Endothelial cell of umbilical vein (primary cell): ENCODE data around the gene WDR93. TPM values are rescaled to one million over a fixed set of nuclear protein-coding genes. Genes with fewer than 3 reads are reported as not detected.

Source experiments
- BruUV-seq: library from RNA; stranded (reverse); fragments of 400-500 nt; replicated peaks from 2 replicates; lab custom pipeline; 2021; lab: Mats Ljungman, UMichigan
- CTCF ChIA-PET: fragments of 300-600, 350-600 bp; sonication (Branson Sonifier 250); formaldehyde crosslinking; loops from one replicate; lab custom pipeline; 2021; ENCODE audit warnings: antibody characterized with exemption, inconsistent platforms; lab: Charles Lee
- POLR2A ChIA-PET: fragments of 300-600, 350-600 bp; sonication (Branson Sonifier 250); formaldehyde crosslinking; loops from one replicate; lab custom pipeline; 2021; ENCODE audit warnings: antibody characterized with exemption, inconsistent platforms; lab: Charles Lee
- DNase-seq: peaks from one replicate; pipeline ENCODE4 v3.0.0-alpha.2; 2011; ENCODE audit warnings: low read depth, low spot score
- FAIRE-seq: peaks from 2 replicates; lab custom pipeline; 2011; peaks lifted over from hg19 to GRCh38; lab: Jason Lieb, UNC
- H2AFZ ChIP-seq: 2 replicates; pipeline ENCODE4 v1.6.0; 2012; ENCODE audit warnings: low read depth, low read length, control low read depth, inconsistent platforms
- H3K27ac ChIP-seq: 2 replicates; pipeline ENCODE4 v1.5.1; 2011; ENCODE audit warnings: low read depth, mild to moderate bottlenecking, control low read depth, low read length, moderate library complexity; ENCODE audit not compliant: insufficient read depth
- H3K27me3 ChIP-seq, 2 experiments: 2 replicates each; pipeline versions ENCODE4 v1.6.0 to v1.6.1; 2011; ENCODE audit warnings: low read length in 2 of 2, mixed read lengths in 1 of 2; ENCODE audit not compliant: control insufficient read depth in 2 of 2, insufficient read depth in 2 of 2
- H3K36me3 ChIP-seq, 2 experiments: 2 replicates in 1 of 2; 3 replicates in 1 of 2; pipeline ENCODE4 v1.5.1; 2011; ENCODE audit warnings: low read length in 2 of 2, mild to moderate bottlenecking in 1 of 2, moderate library complexity in 1 of 2; ENCODE audit not compliant: control insufficient read depth in 2 of 2, insufficient read depth in 2 of 2; ENCODE audit errors: extremely low read depth in 1 of 2
- H3K4me1 ChIP-seq: 3 replicates; pipeline ENCODE4 v1.5.1; 2011; ENCODE audit warnings: mild to moderate bottlenecking, low read length; ENCODE audit not compliant: control insufficient read depth, insufficient read depth; ENCODE audit errors: extremely low read depth
- H3K4me2 ChIP-seq: 2 replicates; pipeline ENCODE4 v1.6.1; 2011; ENCODE audit warnings: low read length, control low read depth, mixed read lengths; ENCODE audit not compliant: insufficient read depth
- H3K4me3 ChIP-seq, 3 experiments: fragments of 200-600 bp in 1 of 3; sonication (generic), shearing (Covaris generic) in 1 of 3; replicated peaks in 1 of 3; 2 replicates each; pipeline ENCODE4 v1.5.1; 2011 to 2016; ENCODE audit warnings: control low read depth in 3 of 3, low read length in 3 of 3, mild to moderate bottlenecking in 2 of 3, inconsistent platforms in 1 of 3, low read depth in 1 of 3, moderate library complexity in 1 of 3; ENCODE audit not compliant: insufficient read depth in 1 of 3
- H3K79me2 ChIP-seq: 2 replicates; pipeline ENCODE4 v1.6.0; 2012; ENCODE audit warnings: low read length, inconsistent platforms; ENCODE audit not compliant: control insufficient read depth, insufficient read depth
- H3K9ac ChIP-seq: replicated peaks from 2 replicates; pipeline ENCODE3; 2011; ENCODE audit warnings: low read length, control low read depth; ENCODE audit not compliant: insufficient read depth; ENCODE audit errors: extremely low read depth
- H3K9me1 ChIP-seq: replicated peaks from 3 replicates; pipeline ENCODE4 v1.6.0; 2011; ENCODE audit warnings: mild to moderate bottlenecking, low read length; ENCODE audit not compliant: control insufficient read depth, insufficient read depth; ENCODE audit errors: extremely low read depth
- H3K9me3 ChIP-seq: replicated peaks from 2 replicates; pipeline ENCODE4 v1.5.1; 2012; ENCODE audit warnings: low read length, inconsistent platforms; ENCODE audit not compliant: control insufficient read depth, insufficient read depth
- H4K20me1 ChIP-seq: replicated peaks from 2 replicates; pipeline ENCODE3; 2011; ENCODE audit warnings: mild to moderate bottlenecking, low read length; ENCODE audit not compliant: control insufficient read depth, insufficient read depth; ENCODE audit errors: extremely low read depth
- EZH2 ChIP-seq: IDR thresholded peaks from 2 replicates; pipeline ENCODE4 v1.6.1; 2012; ENCODE audit warnings: borderline replicate concordance, low read depth, mild to moderate bottlenecking, moderate library complexity, low read length, inconsistent platforms; ENCODE audit not compliant: severe bottlenecking
- FOS ChIP-seq: IDR thresholded peaks from 2 replicates; pipeline ENCODE4 v1.6.1; 2011; ENCODE audit warnings: mild to moderate bottlenecking, low read length, moderate library complexity, borderline replicate concordance; ENCODE audit not compliant: insufficient read depth
- GATA2 ChIP-seq: IDR thresholded peaks from 2 replicates; pipeline ENCODE4 v1.7.0; 2011; ENCODE audit warnings: low read depth, mild to moderate bottlenecking, moderate library complexity, mixed read lengths, low read length; ENCODE audit not compliant: insufficient read length, insufficient read depth
- JUN ChIP-seq: IDR thresholded peaks from 2 replicates; pipeline ENCODE4 v1.6.1; 2011; ENCODE audit warnings: borderline replicate concordance, low read depth; ENCODE audit not compliant: insufficient read length, insufficient read depth
- MAX ChIP-seq: IDR thresholded peaks from 2 replicates; pipeline ENCODE4 v1.6.1; 2011; ENCODE audit not compliant: insufficient read depth, insufficient read length
- MYC ChIP-seq: IDR thresholded peaks from one replicate; pipeline ENCODE4 v1.6.1; 2011; ENCODE audit warnings: mild to moderate bottlenecking, low read depth, low read length
- POLR2A ChIP-seq: IDR thresholded peaks from 2 replicates; pipeline ENCODE4 v1.6.1; 2012; ENCODE audit warnings: low read depth, mild to moderate bottlenecking, control low read depth, low read length
- POLR2AphosphoS5 ChIP-seq: IDR thresholded peaks from 2 replicates; pipeline ENCODE4 v1.6.1; 2012; ENCODE audit warnings: low read depth, mild to moderate bottlenecking, control low read depth, low read length, moderate library complexity; ENCODE audit not compliant: insufficient read depth
- dilution Hi-C: fragments of 300-500 bp; cut with MboI; formaldehyde crosslinking; loops from one replicate; pipeline ENCODE4 v1.15.0; 2019; ENCODE audit warnings: low sequenced_read_pairs; ENCODE audit not compliant: extremely low pct_ligation_motif_present
- intact Hi-C: fragments of 100-400 bp; cut with micrococcal nuclease; formaldehyde crosslinking; loops from one replicate; pipeline ENCODE4 v1.10.0; 2022
- polyA plus RNA-seq, 4 experiments: library from polyadenylated mRNA; depleted of rRNA in 3 of 4; stranded (reverse) in 3 of 4; unstranded in 1 of 4; fragments of >200 nt; gene quantifications; 2 replicates each; pipeline versions ENCODE4 v1.2.1 to v1.2.3, GENCODE V29; 2011 to 2012; ENCODE audit warnings: missing spikeins in 1 of 4
- total RNA-seq: library from RNA; stranded (reverse); gene quantifications from 2 replicates; pipeline ENCODE4 v1.2.3, GENCODE V29; 2021
- TF ChIP-seq, protein P1 (sequence below), 2 donors: IDR thresholded peaks; 1 replicate in 1 of 2; 2 replicates in 1 of 2; pipeline ENCODE4 v1.5.1; 2011; ENCODE audit warnings: low read length in 2 of 2, mild to moderate bottlenecking in 2 of 2, moderate library complexity in 2 of 2, control low read depth in 1 of 2, inconsistent platforms in 1 of 2, low read depth in 1 of 2; ENCODE audit not compliant: insufficient read depth in 1 of 2; ENCODE audit errors: extremely low read depth in 1 of 2

The WDR93 gene
- total and polyA plus RNA-seq, 2 donors (not counting 3 experiments of a cell fraction or from before 2014, with no cell fraction given), result 0.07 TPM; not detected in 1

DNA sequence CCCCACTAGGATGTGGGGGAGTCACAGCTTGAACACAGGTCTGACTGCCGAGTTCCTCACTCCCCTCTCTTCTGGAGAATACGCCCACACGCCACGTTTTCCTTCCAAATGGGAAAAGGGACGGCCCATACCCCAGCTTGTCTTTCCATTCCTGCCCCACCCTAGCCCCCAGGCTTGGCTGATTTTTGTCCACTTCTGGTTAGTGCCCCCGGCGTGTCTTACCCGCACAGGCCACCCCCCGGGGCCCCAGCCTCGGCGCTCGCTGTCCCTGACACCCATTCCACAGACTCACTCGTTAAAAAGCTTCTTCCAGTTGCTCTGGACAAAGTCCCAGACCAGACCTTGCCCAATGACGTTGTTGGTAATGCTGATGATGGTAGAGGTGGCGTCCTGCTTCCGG, 100.0 kb downstream of the WDR93 start:
- no peaks in the 10 kb centered on the region for H3K9me3 ChIP-seq
- no peak overlapping the region for H2AFZ ChIP-seq
- ChIA-PET CTCF (interaction anchor here (1.3 to 1.6 kb wide), 2 partner anchors 10 to 84 kb away, joined by 3 to 4 read pairs; no protein-coding TSS in a partner anchor), POLR2A (interaction anchor here (0.6 kb wide), 1 partner anchor 24 kb away, joined by 3 read pairs; the partner anchor contains the start of gene ANPEP)
- H4K20me1 ChIP-seq, result no peaks in the 10 kb centered on the region
- H3K4me1 ChIP-seq, result peaks cover 13% of the 10 kb centered on the region
- H3K27ac ChIP-seq, result no peak overlapping the region
- DNase-seq, result no peak
- H3K9ac ChIP-seq, result no peak overlapping the region
- no peak overlapping the region for H3K4me2 ChIP-seq
- intact Hi-C loops, result no loop called here
- peaks cover 2% of the 10 kb centered on the region for H3K79me2 ChIP-seq
- FAIRE-seq, result no peak
- TF ChIP-seq MAX (no peak), JUN (no peak), MYC (no peak)
- no TSS peak for BruUV-seq
- no peaks in the 10 kb centered on the region for H3K27me3 ChIP-seq
- dilution Hi-C loops, result no loop called here
- H3K4me3 ChIP-seq, result no peak overlapping the region
- no peaks in the 10 kb centered on the region for H3K9me1 ChIP-seq
- H3K36me3 ChIP-seq, result peaks cover 4 to 28% of the 10 kb centered on the region in 2 experiments

DNA sequence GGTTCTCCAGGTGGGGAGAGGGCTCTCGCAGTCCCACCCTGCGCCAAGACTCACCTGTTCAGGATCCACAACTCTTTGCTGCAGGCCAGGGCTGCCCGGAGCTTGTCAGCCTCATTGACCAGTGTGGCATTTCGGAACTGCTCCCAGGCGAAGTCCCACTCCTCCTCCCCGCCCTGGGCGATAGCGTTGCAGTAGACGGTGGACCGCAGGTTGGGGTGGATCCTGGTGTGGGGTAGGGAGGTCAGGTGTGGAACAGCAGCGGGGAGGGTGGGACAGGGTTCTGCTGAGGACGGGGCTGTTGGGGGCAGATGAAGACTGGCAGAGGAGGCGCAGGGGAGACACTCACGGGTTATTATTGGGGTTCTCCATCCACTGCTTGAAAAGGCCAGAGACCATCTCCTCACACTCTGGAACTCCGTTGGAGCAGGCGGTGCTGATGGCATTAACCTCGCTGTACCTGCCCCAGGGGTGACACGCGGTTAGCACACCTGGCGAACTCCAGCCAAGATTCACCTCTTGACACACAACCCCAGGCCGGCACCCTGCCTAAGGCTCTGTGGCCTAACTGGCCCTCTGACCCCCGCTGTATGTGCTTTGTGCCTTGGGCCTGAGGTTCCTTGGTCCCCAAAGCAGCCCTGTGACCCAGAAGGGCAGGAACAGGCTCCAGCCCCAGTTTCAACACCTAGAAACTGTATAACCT, 101.6 kb downstream of the WDR93 start:
- H3K9me1 ChIP-seq, result no peaks in the 10 kb centered on the region
- H3K27me3 ChIP-seq, result no peaks in the 10 kb centered on the region
- H3K4me3 ChIP-seq, result no peak overlapping the region
- intact Hi-C loops, result no loop called here
- no peaks in the 10 kb centered on the region for H3K9me3 ChIP-seq
- no peaks in the 10 kb centered on the region for H4K20me1 ChIP-seq
- peaks cover 19% of the 10 kb centered on the region for H3K4me1 ChIP-seq
- DNase-seq (no peak), FAIRE-seq (no peak)
- H3K27ac ChIP-seq, result no peak overlapping the region
- ChIA-PET POLR2A (no interaction called here), CTCF (no interaction called here)
- H3K9ac ChIP-seq, result no peak overlapping the region
- H3K4me2 ChIP-seq, result no peak overlapping the region
- TF ChIP-seq GATA2, result no peak
- TF ChIP-seq MYC, result no peak
- TF ChIP-seq POLR2A, result no peak
- TF ChIP-seq FOS, result no peak
- no peak for TF ChIP-seq POLR2AphosphoS5
- no peak for TF ChIP-seq EZH2
- TF ChIP-seq JUN, result no peak
- no peak for TF ChIP-seq MAX
- TF ChIP-seq, protein P1, sequence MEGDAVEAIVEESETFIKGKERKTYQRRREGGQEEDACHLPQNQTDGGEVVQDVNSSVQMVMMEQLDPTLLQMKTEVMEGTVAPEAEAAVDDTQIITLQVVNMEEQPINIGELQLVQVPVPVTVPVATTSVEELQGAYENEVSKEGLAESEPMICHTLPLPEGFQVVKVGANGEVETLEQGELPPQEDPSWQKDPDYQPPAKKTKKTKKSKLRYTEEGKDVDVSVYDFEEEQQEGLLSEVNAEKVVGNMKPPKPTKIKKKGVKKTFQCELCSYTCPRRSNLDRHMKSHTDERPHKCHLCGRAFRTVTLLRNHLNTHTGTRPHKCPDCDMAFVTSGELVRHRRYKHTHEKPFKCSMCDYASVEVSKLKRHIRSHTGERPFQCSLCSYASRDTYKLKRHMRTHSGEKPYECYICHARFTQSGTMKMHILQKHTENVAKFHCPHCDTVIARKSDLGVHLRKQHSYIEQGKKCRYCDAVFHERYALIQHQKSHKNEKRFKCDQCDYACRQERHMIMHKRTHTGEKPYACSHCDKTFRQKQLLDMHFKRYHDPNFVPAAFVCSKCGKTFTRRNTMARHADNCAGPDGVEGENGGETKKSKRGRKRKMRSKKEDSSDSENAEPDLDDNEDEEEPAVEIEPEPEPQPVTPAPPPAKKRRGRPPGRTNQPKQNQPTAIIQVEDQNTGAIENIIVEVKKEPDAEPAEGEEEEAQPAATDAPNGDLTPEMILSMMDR (IDR thresholded peaks at IDR 0.05; ENCODE audit: extremely low read depth in 1 of 2, insufficient read depth in 1 of 2, low read depth in 1 of 2, low read length in 2 of 2), result no peak
- H2AFZ ChIP-seq, result no peak overlapping the region
- peaks cover 8 to 36% of the 10 kb centered on the region in 2 experiments for H3K36me3 ChIP-seq
- dilution Hi-C loops, result no loop called here
- TSS peak; percentile 29 for BruUV-seq
- H3K79me2 ChIP-seq, result peaks cover 4% of the 10 kb centered on the region
